Parathyroid adenoma (tissue), 2 donors: ENCODE data around the gene INO80.

Experiments
- H2AFZ ChIP-seq: fragments of 300-600 bp; sonication (generic); one replicate; pipeline ENCODE4 v1.7.0; 2017; ENCODE audit warnings: antibody characterized with exemption, mild to moderate bottlenecking
- H3K27ac ChIP-seq: fragments of 300-600 bp; sonication (generic); one replicate; pipeline ENCODE4 v1.7.0; 2017
- H3K27me3 ChIP-seq: fragments of 300-600 bp; sonication (generic); one replicate; pipeline ENCODE4 v1.7.0; 2017; ENCODE audit warnings: low read length; ENCODE audit not compliant: control insufficient read depth, insufficient read depth
- H3K36me3 ChIP-seq: fragments of 300-600 bp; sonication (generic); one replicate; pipeline ENCODE4 v1.7.0; 2017; ENCODE audit warnings: low read length; ENCODE audit not compliant: control insufficient read depth, insufficient read depth
- H3K4me1 ChIP-seq: fragments of 300-600 bp; sonication (generic); one replicate; pipeline ENCODE4 v1.7.0; 2017; ENCODE audit warnings: control low read depth
- H3K4me2 ChIP-seq: fragments of 300-600 bp; sonication (generic); one replicate; pipeline ENCODE4 v1.7.0; 2017; ENCODE audit warnings: low read length
- H3K4me3 ChIP-seq: fragments of 300-600 bp; sonication (generic); one replicate; pipeline ENCODE4 v1.7.0; 2017; ENCODE audit warnings: low read depth, low read length
- H3K79me2 ChIP-seq: fragments of 300-600 bp; sonication (generic); one replicate; pipeline ENCODE4 v1.7.0; 2017; ENCODE audit warnings: control low read depth
- H3K9ac ChIP-seq: fragments of 300-600 bp; sonication (generic); one replicate; pipeline ENCODE4 v1.7.0; 2017; ENCODE audit warnings: mild to moderate bottlenecking
- H3K9me3 ChIP-seq: fragments of 300-600 bp; sonication (generic); one replicate; pipeline ENCODE4 v1.7.0; 2017; ENCODE audit warnings: low read length; ENCODE audit not compliant: control insufficient read depth
- CTCF ChIP-seq: fragments of 300-600 bp; sonication (generic); IDR thresholded peaks from one replicate; pipeline ENCODE4 v1.7.0; 2017; ENCODE audit warnings: antibody characterized with exemption, mild to moderate bottlenecking
- donor health status: primary hyperparathyroidism.

The INO80 gene

GRCh38 chr15:40959331-40960141, 156.5 kb downstream of the INO80 start:
- H3K79me2 ChIP-seq, result no peaks in the 10 kb centered on the region
- no peak overlapping the region for H3K9ac ChIP-seq
- H2AFZ ChIP-seq, result no peak overlapping the region
- H3K4me3 ChIP-seq, result no peak overlapping the region
- H3K4me2 ChIP-seq, result no peak overlapping the region
- H3K9me3 ChIP-seq, result no peaks in the 10 kb centered on the region
- no peaks in the 10 kb centered on the region for H3K36me3 ChIP-seq
- peaks cover 4% of the 10 kb centered on the region for H3K4me1 ChIP-seq
- H3K27ac ChIP-seq, result no peak overlapping the region
- TF ChIP-seq CTCF, result no peak
- no peaks in the 10 kb centered on the region for H3K27me3 ChIP-seq

GRCh38 chr15:40958723-40959122, 157.4 kb downstream of the INO80 start:
- no peak for TF ChIP-seq CTCF
- no peak overlapping the region for H2AFZ ChIP-seq
- no peaks in the 10 kb centered on the region for H3K27me3 ChIP-seq
- no peak overlapping the region for H3K27ac ChIP-seq
- H3K36me3 ChIP-seq, result no peaks in the 10 kb centered on the region
- no peak overlapping the region for H3K9ac ChIP-seq
- no peak overlapping the region for H3K4me3 ChIP-seq
- peaks cover 4% of the 10 kb centered on the region for H3K4me1 ChIP-seq
- no peaks in the 10 kb centered on the region for H3K79me2 ChIP-seq
- no peak overlapping the region for H3K4me2 ChIP-seq
- no peaks in the 10 kb centered on the region for H3K9me3 ChIP-seq

- no peaks in the 10 kb centered on the region for H3K79me2 ChIP-seq
- H3K36me3 ChIP-seq, result no peaks in the 10 kb centered on the region
- H3K4me3 ChIP-seq, result no peak overlapping the region
- no peak for TF ChIP-seq CTCF
- no peak overlapping the region for H3K4me2 ChIP-seq
- H3K9me3 ChIP-seq, result no peaks in the 10 kb centered on the region
- H3K4me1 ChIP-seq, result peaks cover 4% of the 10 kb centered on the region
- no peak overlapping the region for H3K9ac ChIP-seq
- H3K27ac ChIP-seq, result no peak overlapping the region
- H2AFZ ChIP-seq, result no peak overlapping the region
- H3K27me3 ChIP-seq, result no peaks in the 10 kb centered on the region
Measured at GRCh38 chr15:40958146-40958545, 157.9 kb downstream of the INO80 start.

GRCh38 chr15:40957581-40958051, 158.5 kb downstream of the INO80 start:
- no peak overlapping the region for H3K9ac ChIP-seq
- H3K27me3 ChIP-seq, result no peaks in the 10 kb centered on the region
- no peaks in the 10 kb centered on the region for H3K79me2 ChIP-seq
- H3K9me3 ChIP-seq, result no peaks in the 10 kb centered on the region
- no peak for TF ChIP-seq CTCF
- peaks cover 4% of the 10 kb centered on the region for H3K4me1 ChIP-seq
- H3K27ac ChIP-seq, result no peak overlapping the region
- H3K36me3 ChIP-seq, result no peaks in the 10 kb centered on the region
- no peak overlapping the region for H2AFZ ChIP-seq
- no peak overlapping the region for H3K4me3 ChIP-seq
- no peak overlapping the region for H3K4me2 ChIP-seq

GRCh38 chr15:40957041-40957555, 159.0 kb downstream of the INO80 start:
- no peaks in the 10 kb centered on the region for H3K79me2 ChIP-seq
- H2AFZ ChIP-seq, result no peak overlapping the region
- no peak for TF ChIP-seq CTCF
- H3K4me2 ChIP-seq, result no peak overlapping the region
- H3K4me3 ChIP-seq, result no peak overlapping the region
- H3K4me1 ChIP-seq, result peaks cover 4% of the 10 kb centered on the region
- H3K36me3 ChIP-seq, result no peaks in the 10 kb centered on the region
- no peaks in the 10 kb centered on the region for H3K9me3 ChIP-seq
- no peak overlapping the region for H3K27ac ChIP-seq
- H3K9ac ChIP-seq, result no peak overlapping the region
- H3K27me3 ChIP-seq, result no peaks in the 10 kb centered on the region
